ENCODE measurements around the gene ATOH7. TPM values are rescaled to one million over a fixed set of nuclear protein-coding genes. Genes with fewer than 3 reads are reported as not detected.

The ATOH7 gene
- total RNA-seq, 3 donors from 2014 or later, result 0.64 TPM; not detected in 2

GRCh38 chr10:68224810-68225209 lies 7.1 kb downstream of the ATOH7 start:
- intact Hi-C loops (cut with DNase I; ENCODE audit: low total_unique reads), result no loop called here
- Histone ChIP-seq H3K9me3 (no peaks in the 10 kb centered on the region), H3K27ac (no peak overlapping the region), H3K4me1 (no peaks in the 10 kb centered on the region), H3K36me3 (no peaks in the 10 kb centered on the region), H3K4me3 (no peak overlapping the region), H3K27me3 (no peaks in the 10 kb centered on the region)
- DNase-seq (ENCODE audit: low spot score in 2 of 2), result no peak
- TF ChIP-seq POLR2AphosphoS5 (IDR thresholded peaks at IDR 0.05) (no peak), POLR2A (IDR thresholded peaks at IDR 0.05) (no peak), CTCF (IDR thresholded peaks at IDR 0.05) (no peak)

GRCh38 chr10:68223535-68224165 lies 8.3 kb downstream of the ATOH7 start:
- no peak overlapping the region for H3K27ac ChIP-seq
- H3K9me3 ChIP-seq, result no peaks in the 10 kb centered on the region
- H3K36me3 ChIP-seq, result no peaks in the 10 kb centered on the region
- intact Hi-C loops (cut with DNase I; ENCODE audit: low total_unique reads), result no loop called here
- no peaks in the 10 kb centered on the region for H3K4me1 ChIP-seq
- DNase-seq (ENCODE audit: low spot score in 2 of 2), result no peak
- TF ChIP-seq POLR2AphosphoS5 (IDR thresholded peaks at IDR 0.05) (no peak), CTCF (IDR thresholded peaks at IDR 0.05) (no peak), POLR2A (IDR thresholded peaks at IDR 0.05) (no peak)
- H3K4me3 ChIP-seq, result no peak overlapping the region
- H3K27me3 ChIP-seq, result no peaks in the 10 kb centered on the region

GRCh38 chr10:68222391-68222790 lies 9.5 kb downstream of the ATOH7 start:
- TF ChIP-seq POLR2A (IDR thresholded peaks at IDR 0.05), result no peak
- TF ChIP-seq POLR2AphosphoS5 (IDR thresholded peaks at IDR 0.05), result no peak
- TF ChIP-seq CTCF (IDR thresholded peaks at IDR 0.05), result no peak
- H3K4me3 ChIP-seq, result no peak overlapping the region
- H3K4me1 ChIP-seq, result no peaks in the 10 kb centered on the region
- H3K27ac ChIP-seq, result no peak overlapping the region
- H3K36me3 ChIP-seq, result no peaks in the 10 kb centered on the region
- H3K9me3 ChIP-seq, result no peaks in the 10 kb centered on the region
- H3K27me3 ChIP-seq, result no peaks in the 10 kb centered on the region
- intact Hi-C loops (cut with DNase I; ENCODE audit: low total_unique reads), result no loop called here
- DNase-seq (ENCODE audit: low spot score in 2 of 2), result no peak

- H3K27me3 ChIP-seq, result no peaks in the 10 kb centered on the region
- no peaks in the 10 kb centered on the region for H3K4me1 ChIP-seq
- intact Hi-C loops (cut with DNase I; ENCODE audit: low total_unique reads), result no loop called here
- no peak for DNase-seq (ENCODE audit: low spot score in 2 of 2)
- no peak overlapping the region for H3K4me3 ChIP-seq
- TF ChIP-seq CTCF (IDR thresholded peaks at IDR 0.05) (no peak), POLR2AphosphoS5 (IDR thresholded peaks at IDR 0.05) (no peak)
- H3K27ac ChIP-seq, result no peak overlapping the region
- H3K9me3 ChIP-seq, result no peaks in the 10 kb centered on the region
- no peaks in the 10 kb centered on the region for H3K36me3 ChIP-seq
Measured at GRCh38 chr10:68221196-68221595, 10.7 kb downstream of the ATOH7 start.

GRCh38 chr10:68218786-68219185 lies 13.1 kb downstream of the ATOH7 start:
- H3K4me1 ChIP-seq, result no peaks in the 10 kb centered on the region
- H3K4me3 ChIP-seq, result no peak overlapping the region
- DNase-seq (ENCODE audit: low spot score in 2 of 2), result no peak
- intact Hi-C loops (cut with DNase I; ENCODE audit: low total_unique reads), result no loop called here
- TF ChIP-seq POLR2A (IDR thresholded peaks at IDR 0.05), result no peak
- no peaks in the 10 kb centered on the region for H3K36me3 ChIP-seq
- H3K27ac ChIP-seq, result no peak overlapping the region
- H3K27me3 ChIP-seq, result no peaks in the 10 kb centered on the region
- H3K9me3 ChIP-seq, result no peaks in the 10 kb centered on the region

All from breast epithelium (tissue), 4 donors.